ENCODE results near the gene PEX6. TPM values are rescaled to one million over a fixed set of nuclear protein-coding genes. Genes with fewer than 3 reads are reported as not detected.

Gene PEX6
- total and polyA plus RNA-seq, 10 donors: 11.1 to 25.5 (median 18.9) TPM

- intact Hi-C loops (cut with DNase I; ENCODE audit: low total_unique reads): no loop called here
- Histone ChIP-seq H3K4me1 (peaks cover 26 to 56% (median 40%) of the 10 kb centered on the region in 6 donors), H3K4me3 (no peak overlapping the region), H3K36me3 (peaks cover 0 to 44% (median 11%) of the 10 kb centered on the region in 6 donors), H3K9me3 (no peaks in the 10 kb centered on the region), H3K27me3 (replicated peaks in 1 of 7) (no peaks in the 10 kb centered on the region), H3K27ac (no peak overlapping the region)
- WGBS, 5 donors: 75 to 92% (median 91%) methylated on average over 5 of the region's 5 CpGs
- no peak for DNase-seq
- no peak for TF ChIP-seq POLR2AphosphoS5 (IDR thresholded peaks at IDR 0.05)
- TF ChIP-seq POLR2A (IDR thresholded peaks at IDR 0.05): no peak
- TF ChIP-seq CTCF (IDR thresholded peaks at IDR 0.05 in 8 of 11, conservative IDR thresholded peaks at IDR 0.05 in 3 of 11): no peak
Measured at GRCh38 chr6:42987533-42988451, 8.8 kb upstream of the PEX6 start.

- H3K27ac ChIP-seq: peak overlapping the region in 7 of 8 donors; percentile 78 to 93 (median 89)
- H3K27me3 ChIP-seq (replicated peaks in 1 of 7): no peaks in the 10 kb centered on the region
- peaks cover 0 to 16% (median 7%) of the 10 kb centered on the region in 6 donors for H3K36me3 ChIP-seq
- intact Hi-C loops (cut with DNase I; ENCODE audit: low total_unique reads): no loop called here
- no peaks in the 10 kb centered on the region for H3K9me3 ChIP-seq
- no peak for TF ChIP-seq POLR2AphosphoS5 (IDR thresholded peaks at IDR 0.05)
- no peak for TF ChIP-seq CTCF (IDR thresholded peaks at IDR 0.05 in 8 of 11, conservative IDR thresholded peaks at IDR 0.05 in 3 of 11)
- no peak for TF ChIP-seq POLR2A (IDR thresholded peaks at IDR 0.05)
- WGBS, 5 donors: 11 to 15% (median 14%) methylated on average over 11 to 13 of the region's 13 CpGs
- H3K4me1 ChIP-seq: peaks cover 27 to 63% (median 46%) of the 10 kb centered on the region in 6 donors
- DNase-seq: no peak
- peak overlapping the region; percentile 77 to 94 (median 88) for H3K4me3 ChIP-seq
Measured at GRCh38 chr6:42984924-42985475, 6.0 kb upstream of the PEX6 start.

- no peaks in the 10 kb centered on the region for H3K9me3 ChIP-seq
- no peaks in the 10 kb centered on the region for H3K27me3 ChIP-seq (replicated peaks in 1 of 7)
- peak in 9 of 11 experiments; percentile 12 to 68 (median 25) for TF ChIP-seq CTCF (IDR thresholded peaks at IDR 0.05 in 8 of 11, conservative IDR thresholded peaks at IDR 0.05 in 3 of 11)
- peak; percentile 85 to 97 (median 92) for TF ChIP-seq POLR2AphosphoS5 (IDR thresholded peaks at IDR 0.05)
- TF ChIP-seq POLR2A (IDR thresholded peaks at IDR 0.05): peak in 1 of 3 donors; percentile 74
- WGBS, 5 donors: 0 to 1% (median 1%) methylated on average over 41 to 59 of the region's 59 CpGs
- peaks cover 27 to 70% (median 53%) of the 10 kb centered on the region in 6 donors for H3K4me1 ChIP-seq
- peaks cover 0 to 9% (median under 1%) of the 10 kb centered on the region in 6 donors for H3K36me3 ChIP-seq
- H3K27ac ChIP-seq: peak within 1 kb of the TSS; percentile 78 to 93 (median 89)
- H3K4me3 ChIP-seq: peak within 1 kb of the TSS; percentile 77 to 94 (median 88)
- intact Hi-C loops (cut with DNase I; ENCODE audit: low total_unique reads): no loop called here
- DNase-seq: peak; percentile 97
Measured at GRCh38 chr6:42984001-42984923, 5.3 kb upstream of the PEX6 start, which contains the start of gene PPP2R5D. PPP2R5D (plus strand) TSS chr6:42984570; CDS start chr6:42984678, 108 bp downstream.
